Measurements from ENCODE around the gene CSF1R. TPM values are rescaled to one million over a fixed set of nuclear protein-coding genes. Genes with fewer than 3 reads are reported as not detected.

CSF1R gene
- total RNA-seq, 1 experiment from 2014 or later, result 5.8 TPM

DNA sequence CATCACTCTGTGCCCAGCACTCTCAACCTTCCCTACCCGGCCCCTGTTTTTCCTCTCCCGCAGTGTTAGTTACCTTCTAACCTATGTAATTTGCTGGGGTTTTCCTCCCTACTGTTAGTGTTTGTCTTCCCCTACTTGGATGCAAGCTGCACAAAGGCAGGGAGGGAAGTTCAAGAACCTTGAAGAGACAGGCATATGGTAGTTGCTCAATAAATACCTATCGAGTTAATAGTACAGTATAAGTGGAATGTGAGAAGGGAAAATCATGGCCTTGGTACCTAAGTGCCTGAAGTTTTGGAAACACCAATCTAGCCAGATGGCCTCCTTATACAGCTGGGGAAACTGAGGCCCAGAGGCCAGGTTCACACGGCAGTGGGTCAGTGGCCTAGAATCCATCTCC is 45.1 kb upstream of the CSF1R start:
- no peaks in the 10 kb centered on the region for H3K36me3 ChIP-seq (ENCODE audit: control insufficient read depth, insufficient read depth, low read length)
- no peak overlapping the region for H3K4me3 ChIP-seq (ENCODE audit: low read depth, low read length)
- no peaks in the 10 kb centered on the region for H3K27me3 ChIP-seq (replicated peaks; ENCODE audit: control insufficient read depth, insufficient read depth, low read length)
- DNase-seq, result no peak
- H3K9me3 ChIP-seq, result no peaks in the 10 kb centered on the region
- ChIA-PET CTCF (interaction anchor here (1.0 kb wide), 1 partner anchor 9 kb away, joined by 3 read pairs; no protein-coding TSS in a partner anchor), POLR2A (no interaction called here)
- peaks cover 17% of the 10 kb centered on the region for H3K4me1 ChIP-seq
- BruUV-seq (replicated peaks), result no TSS peak
- Mint-ChIP-seq H3K27me3 (ENCODE audit: insufficient read depth, unreplicated experiment) (no peaks in the 10 kb centered on the region), H3K36me3 (ENCODE audit: insufficient read depth, unreplicated experiment) (no peaks in the 10 kb centered on the region), H3K27ac (ENCODE audit: unreplicated experiment) (no peak overlapping the region), H3K4me1 (ENCODE audit: low read depth, unreplicated experiment) (peaks cover 9% of the 10 kb centered on the region), H3K4me3 (ENCODE audit: unreplicated experiment) (no peak overlapping the region), H3K9me3 (ENCODE audit: unreplicated experiment) (no peaks in the 10 kb centered on the region)
- TF ChIP-seq, protein P1, sequence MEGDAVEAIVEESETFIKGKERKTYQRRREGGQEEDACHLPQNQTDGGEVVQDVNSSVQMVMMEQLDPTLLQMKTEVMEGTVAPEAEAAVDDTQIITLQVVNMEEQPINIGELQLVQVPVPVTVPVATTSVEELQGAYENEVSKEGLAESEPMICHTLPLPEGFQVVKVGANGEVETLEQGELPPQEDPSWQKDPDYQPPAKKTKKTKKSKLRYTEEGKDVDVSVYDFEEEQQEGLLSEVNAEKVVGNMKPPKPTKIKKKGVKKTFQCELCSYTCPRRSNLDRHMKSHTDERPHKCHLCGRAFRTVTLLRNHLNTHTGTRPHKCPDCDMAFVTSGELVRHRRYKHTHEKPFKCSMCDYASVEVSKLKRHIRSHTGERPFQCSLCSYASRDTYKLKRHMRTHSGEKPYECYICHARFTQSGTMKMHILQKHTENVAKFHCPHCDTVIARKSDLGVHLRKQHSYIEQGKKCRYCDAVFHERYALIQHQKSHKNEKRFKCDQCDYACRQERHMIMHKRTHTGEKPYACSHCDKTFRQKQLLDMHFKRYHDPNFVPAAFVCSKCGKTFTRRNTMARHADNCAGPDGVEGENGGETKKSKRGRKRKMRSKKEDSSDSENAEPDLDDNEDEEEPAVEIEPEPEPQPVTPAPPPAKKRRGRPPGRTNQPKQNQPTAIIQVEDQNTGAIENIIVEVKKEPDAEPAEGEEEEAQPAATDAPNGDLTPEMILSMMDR (IDR thresholded peaks at IDR 0.05; ENCODE audit: insufficient read depth in 1 of 2, low read depth in 1 of 2, low read length in 1 of 2, severe bottlenecking in 1 of 2, unreplicated experiment in 1 of 2), result no peak
- intact Hi-C loops (cut with micrococcal nuclease; ENCODE audit: unreplicated experiment), result no loop called here

DNA sequence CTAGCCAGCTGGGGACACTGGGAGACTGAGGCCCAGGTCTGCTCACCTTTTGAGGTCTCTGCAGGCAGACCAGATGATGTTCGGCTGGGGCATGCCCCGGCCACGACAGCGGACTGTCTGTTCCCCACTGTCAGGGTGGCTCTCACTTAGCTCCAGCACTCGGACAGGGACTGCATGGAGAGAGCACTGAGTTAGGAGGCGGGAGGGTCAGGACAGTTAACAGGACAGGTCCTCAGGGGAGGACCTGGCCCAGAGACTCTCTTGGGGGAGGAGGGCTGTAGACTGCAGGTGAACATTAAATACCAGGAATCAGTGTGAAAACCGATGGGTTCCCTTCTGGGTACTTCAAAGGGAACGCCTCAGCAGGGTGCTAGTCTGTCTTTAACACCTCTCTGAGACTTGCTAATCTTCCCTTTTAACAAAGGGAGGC is 44.2 kb upstream of the CSF1R start:
- intact Hi-C loops (cut with micrococcal nuclease; ENCODE audit: unreplicated experiment), result loop anchor here (1.0 kb wide), 5 partner anchors 31 to 220 kb away; no protein-coding TSS in a partner anchor
- Histone ChIP-seq H3K9me3 (no peaks in the 10 kb centered on the region), H3K4me3 (ENCODE audit: low read depth, low read length) (no peak overlapping the region), H3K36me3 (ENCODE audit: control insufficient read depth, insufficient read depth, low read length) (no peaks in the 10 kb centered on the region), H3K27me3 (replicated peaks; ENCODE audit: control insufficient read depth, insufficient read depth, low read length) (no peaks in the 10 kb centered on the region), H3K4me1 (peaks cover 10% of the 10 kb centered on the region)
- no TSS peak for BruUV-seq (replicated peaks)
- Mint-ChIP-seq H3K9me3 (ENCODE audit: unreplicated experiment) (no peaks in the 10 kb centered on the region), H3K36me3 (ENCODE audit: insufficient read depth, unreplicated experiment) (no peaks in the 10 kb centered on the region), H3K27ac (ENCODE audit: unreplicated experiment) (no peak overlapping the region), H3K4me3 (ENCODE audit: unreplicated experiment) (no peak overlapping the region), H3K4me1 (ENCODE audit: low read depth, unreplicated experiment) (peaks cover 9% of the 10 kb centered on the region), H3K27me3 (ENCODE audit: insufficient read depth, unreplicated experiment) (no peaks in the 10 kb centered on the region)
- ChIA-PET POLR2A (no interaction called here), CTCF (interaction anchor here (0.7 to 2.6 kb wide), 3 partner anchors 43 to 88 kb away, joined by 3 to 7 read pairs (median 4); no protein-coding TSS in a partner anchor)
- TF ChIP-seq, protein P1 (IDR thresholded peaks at IDR 0.05; ENCODE audit: insufficient read depth in 1 of 2, low read depth in 1 of 2, low read length in 1 of 2, severe bottlenecking in 1 of 2, unreplicated experiment in 1 of 2), result no peak
- no peak for DNase-seq

DNA sequence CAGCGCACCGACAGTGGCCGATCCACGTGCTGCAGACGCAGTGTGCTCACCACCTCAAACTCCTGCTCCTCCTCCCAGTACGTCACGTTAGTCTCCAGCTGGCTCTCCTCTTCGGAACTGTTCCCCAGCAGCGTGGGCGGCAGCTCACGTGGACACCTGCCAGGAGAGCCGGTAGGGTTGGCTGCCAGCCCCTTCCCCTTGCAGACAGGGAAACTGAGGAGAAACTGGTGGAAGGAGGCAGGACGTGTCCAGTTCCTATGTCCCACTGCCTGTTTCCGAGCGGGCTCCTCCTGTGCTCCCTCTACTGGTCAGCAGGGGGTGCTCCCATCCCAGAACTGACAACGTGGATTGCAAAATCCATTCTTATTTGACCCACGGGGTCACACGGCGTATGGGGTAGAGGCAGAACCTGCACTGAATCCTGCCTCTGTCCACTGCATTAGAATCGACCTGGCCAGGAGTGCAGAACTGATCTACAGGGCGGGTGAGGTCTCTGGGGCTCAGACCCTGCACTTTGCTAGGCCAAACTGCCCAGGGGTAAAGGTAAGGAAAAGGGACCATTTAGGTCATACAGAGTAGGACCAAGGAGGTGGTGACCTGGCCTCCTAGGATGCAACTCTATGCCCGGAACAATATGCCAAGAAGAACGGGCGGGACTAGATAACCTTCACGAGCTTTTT is 43.6 kb upstream of the CSF1R start:
- Mint-ChIP-seq H3K36me3 (ENCODE audit: insufficient read depth, unreplicated experiment) (no peaks in the 10 kb centered on the region), H3K9me3 (ENCODE audit: unreplicated experiment) (no peaks in the 10 kb centered on the region), H3K4me1 (ENCODE audit: low read depth, unreplicated experiment) (peaks cover 9% of the 10 kb centered on the region), H3K4me3 (ENCODE audit: unreplicated experiment) (no peak overlapping the region), H3K27me3 (ENCODE audit: insufficient read depth, unreplicated experiment) (no peaks in the 10 kb centered on the region), H3K27ac (ENCODE audit: unreplicated experiment) (no peak overlapping the region)
- ChIA-PET CTCF (interaction anchor here (0.7 to 2.6 kb wide), 4 partner anchors 43 to 89 kb away, joined by 3 to 7 read pairs (median 4); no protein-coding TSS in a partner anchor), POLR2A (no interaction called here)
- no peaks in the 10 kb centered on the region for H3K9me3 ChIP-seq
- intact Hi-C loops (cut with micrococcal nuclease; ENCODE audit: unreplicated experiment), result loop anchor here (1.0 to 10.0 kb wide), 6 partner anchors 31 to 295 kb away; no protein-coding TSS in a partner anchor
- H3K4me3 ChIP-seq (ENCODE audit: low read depth, low read length), result no peak overlapping the region
- H3K36me3 ChIP-seq (ENCODE audit: control insufficient read depth, insufficient read depth, low read length), result no peaks in the 10 kb centered on the region
- H3K27me3 ChIP-seq (replicated peaks; ENCODE audit: control insufficient read depth, insufficient read depth, low read length), result no peaks in the 10 kb centered on the region
- no TSS peak for BruUV-seq (replicated peaks)
- peaks cover 10% of the 10 kb centered on the region for H3K4me1 ChIP-seq
- TF ChIP-seq, protein P1 (IDR thresholded peaks at IDR 0.05; ENCODE audit: insufficient read depth in 1 of 2, low read depth in 1 of 2, low read length in 1 of 2, severe bottlenecking in 1 of 2, unreplicated experiment in 1 of 2), result peak; percentile 95 to 96
- DNase-seq, result peak; percentile 80 to 86
